Measurements from ENCODE around the gene MIB2.

- TF ChIP-seq CTCF (IDR thresholded peaks at IDR 0.05) (no peak), POLR2A (IDR thresholded peaks at IDR 0.05) (no peak)
These were observed 48.0 kb upstream of the MIB2 start for GRCh38 chr1:1567152-1567875.
